Astrocyte (in vitro differentiated cells and primary cell): ENCODE results near the gene ZNF385C.

Source experiments
- EZH2 ChIP-seq: IDR thresholded peaks from 2 replicates; pipeline ENCODE4 v1.6.1; 2012; ENCODE audit warnings: mild to moderate bottlenecking, low read length, inconsistent platforms; ENCODE audit not compliant: insufficient read depth
- TF ChIP-seq, protein P1 (sequence below): IDR thresholded peaks from 2 replicates; pipeline ENCODE4 v1.5.1; 2011; ENCODE audit warnings: low read depth, mild to moderate bottlenecking, inconsistent platforms, low read length, moderate library complexity; ENCODE audit not compliant: insufficient read depth

GRCh38 chr17:42016411-42016831 lies 81.9 kb downstream of the ZNF385C start:
- TF ChIP-seq, protein P1, sequence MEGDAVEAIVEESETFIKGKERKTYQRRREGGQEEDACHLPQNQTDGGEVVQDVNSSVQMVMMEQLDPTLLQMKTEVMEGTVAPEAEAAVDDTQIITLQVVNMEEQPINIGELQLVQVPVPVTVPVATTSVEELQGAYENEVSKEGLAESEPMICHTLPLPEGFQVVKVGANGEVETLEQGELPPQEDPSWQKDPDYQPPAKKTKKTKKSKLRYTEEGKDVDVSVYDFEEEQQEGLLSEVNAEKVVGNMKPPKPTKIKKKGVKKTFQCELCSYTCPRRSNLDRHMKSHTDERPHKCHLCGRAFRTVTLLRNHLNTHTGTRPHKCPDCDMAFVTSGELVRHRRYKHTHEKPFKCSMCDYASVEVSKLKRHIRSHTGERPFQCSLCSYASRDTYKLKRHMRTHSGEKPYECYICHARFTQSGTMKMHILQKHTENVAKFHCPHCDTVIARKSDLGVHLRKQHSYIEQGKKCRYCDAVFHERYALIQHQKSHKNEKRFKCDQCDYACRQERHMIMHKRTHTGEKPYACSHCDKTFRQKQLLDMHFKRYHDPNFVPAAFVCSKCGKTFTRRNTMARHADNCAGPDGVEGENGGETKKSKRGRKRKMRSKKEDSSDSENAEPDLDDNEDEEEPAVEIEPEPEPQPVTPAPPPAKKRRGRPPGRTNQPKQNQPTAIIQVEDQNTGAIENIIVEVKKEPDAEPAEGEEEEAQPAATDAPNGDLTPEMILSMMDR: no peak
- no peak for TF ChIP-seq EZH2
